ENCODE data around the gene PLPP3. TPM values are rescaled to one million over a fixed set of nuclear protein-coding genes. Genes with fewer than 3 reads are reported as not detected.
"Not testable (repeated sequence)": the region's sequence is repeated elsewhere in the genome, so short reads cannot be mapped to it uniquely, and the experiment has no call there.

PLPP3 gene
- total RNA-seq (not detected), polyA plus RNA-seq (not detected), total RNA-seq (0 to 0.25 (median 0) reads per million in 6 experiments)

- peak within 1 kb of the TSS in 9 of 10 donors; percentile 40 to 88 (median 64) for H3K4me3 Mint-ChIP-seq
- no peak for DNase-seq
- ATAC-seq, result no peak
- no peaks in the 10 kb centered on the region for H3K9me3 Mint-ChIP-seq
- H3K4me1 Mint-ChIP-seq, result peaks cover 4 to 27% (median 7%) of the 10 kb centered on the region in 4 donors
- POLR2A ChIA-PET, result no interaction called here
- H3K27ac Mint-ChIP-seq, result no peak within 1 kb of the TSS
- H3K36me3 Mint-ChIP-seq, result no peaks in the 10 kb centered on the region
- peaks cover 20 to 44% (median 37%) of the 10 kb centered on the region in 5 donors for H3K27me3 Mint-ChIP-seq
Observed at GRCh38 chr1:56578963-56579875, at the start of gene PLPP3. Gene PLPP3, minus strand, starts transcription at chr1:56579563. Its CDS starts 547 bp downstream, at chr1:56579016.

- no peaks in the 10 kb centered on the region for H3K4me1 Mint-ChIP-seq
Observed at GRCh38 chr1:56627636-56628039, 48.3 kb upstream of the PLPP3 start.

DNA sequence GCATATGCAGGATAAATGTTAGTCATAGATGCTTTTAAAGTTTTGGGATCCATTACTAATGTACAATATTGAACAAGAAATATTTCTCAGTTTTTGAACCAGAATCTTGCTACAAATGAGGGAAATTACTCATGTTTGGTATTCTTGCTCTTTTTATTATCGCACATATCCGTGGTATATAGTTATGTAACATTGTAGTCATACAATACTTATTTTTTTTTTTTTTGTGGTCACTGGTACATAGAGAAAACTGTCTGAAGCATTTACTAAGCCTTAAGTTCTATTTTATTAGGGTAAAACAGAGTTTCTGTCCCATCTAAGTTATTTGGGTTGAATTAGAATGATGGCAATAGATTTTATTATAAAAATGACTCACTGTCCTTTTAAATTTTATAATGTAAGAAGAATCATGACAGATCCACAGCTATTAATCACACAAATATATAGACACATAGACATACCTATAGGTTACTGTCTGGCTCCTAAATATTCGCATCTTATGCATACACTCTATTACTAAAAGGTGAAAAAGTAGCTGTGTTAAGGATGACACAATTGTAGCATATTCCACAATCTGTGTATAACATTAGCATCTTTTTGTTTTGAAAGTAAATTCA lies 47.8 kb upstream of the PLPP3 start:
- Mint-ChIP-seq H3K27ac (no peak overlapping the region), H3K27me3 (peaks cover 0 to 16% (median 4%) of the 10 kb centered on the region in 5 donors), H3K4me3 (no peak overlapping the region), H3K4me1 (no peaks in the 10 kb centered on the region), H3K9me3 (peaks cover 0 to 6% (median 0%) of the 10 kb centered on the region in 9 donors), H3K36me3 (no peaks in the 10 kb centered on the region)
- DNase-seq, result no peak
- no peak for ATAC-seq
- POLR2A ChIA-PET, result no interaction called here

More at GRCh38 chr1:56627636-56628039, 48.3 kb upstream of the PLPP3 start:
- Mint-ChIP-seq H3K9me3 (peaks cover 0 to 6% (median 0%) of the 10 kb centered on the region in 9 donors), H3K36me3 (no peaks in the 10 kb centered on the region), H3K27me3 (peaks cover 0 to 16% (median 6%) of the 10 kb centered on the region in 5 donors), H3K4me3 (no peak overlapping the region), H3K27ac (no peak overlapping the region)
- DNase-seq (no peak), ATAC-seq (no peak)
- POLR2A ChIA-PET, result no interaction called here

GRCh38 chr1:56626546-56626945 lies 47.2 kb upstream of the PLPP3 start:
- no peak for ATAC-seq
- H3K36me3 Mint-ChIP-seq, result no peaks in the 10 kb centered on the region
- POLR2A ChIA-PET, result no interaction called here
- H3K4me3 Mint-ChIP-seq, result no peak overlapping the region
- no peak overlapping the region for H3K27ac Mint-ChIP-seq
- H3K4me1 Mint-ChIP-seq, result no peaks in the 10 kb centered on the region
- no peak for DNase-seq
- H3K27me3 Mint-ChIP-seq, result peaks cover 0 to 19% (median 4%) of the 10 kb centered on the region in 5 donors
- H3K9me3 Mint-ChIP-seq, result peaks cover 0 to 6% (median 0%) of the 10 kb centered on the region in 9 donors

- ATAC-seq, result no peak
- POLR2A ChIA-PET, result no interaction called here
Observed at GRCh38 chr1:56625819-56626440, 46.6 kb upstream of the PLPP3 start.

DNA sequence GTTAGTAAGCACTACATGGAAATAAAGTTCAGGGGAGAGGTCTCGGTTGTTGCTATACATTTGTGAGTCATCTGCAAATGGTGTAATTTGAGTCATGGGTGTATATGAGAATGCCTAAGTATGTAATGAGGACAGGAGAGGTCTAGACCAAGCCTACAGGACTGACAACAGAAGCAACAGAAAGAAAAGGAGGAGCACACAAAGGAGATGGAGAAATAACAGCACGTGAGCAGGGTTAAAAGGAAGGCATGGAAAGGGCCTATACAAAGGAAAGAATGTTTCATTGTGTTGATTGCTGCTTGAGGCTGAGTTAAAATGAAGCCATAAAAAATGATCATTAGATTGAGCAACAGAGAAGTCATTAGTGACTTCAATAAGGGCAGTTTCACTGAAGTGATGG lies 37.8 kb upstream of the PLPP3 start:
- Mint-ChIP-seq H3K9me3 (peaks cover 0 to 29% (median 8%) of the 10 kb centered on the region in 9 donors), H3K4me3 (no peak overlapping the region), H3K27me3 (peaks cover 2 to 21% (median 11%) of the 10 kb centered on the region in 5 donors), H3K4me1 (no peaks in the 10 kb centered on the region), H3K27ac (no peak overlapping the region), H3K36me3 (no peaks in the 10 kb centered on the region)
- ATAC-seq (no peak), DNase-seq (no peak)
- POLR2A ChIA-PET, result no interaction called here

More at GRCh38 chr1:56625819-56626440, 46.6 kb upstream of the PLPP3 start:
- Mint-ChIP-seq H3K4me3 (no peak overlapping the region), H3K27ac (no peak overlapping the region), H3K4me1 (no peaks in the 10 kb centered on the region), H3K9me3 (peaks cover 0 to 6% (median 0%) of the 10 kb centered on the region in 9 donors), H3K27me3 (peaks cover 0 to 19% (median 4%) of the 10 kb centered on the region in 5 donors), H3K36me3 (no peaks in the 10 kb centered on the region)
- no peak for DNase-seq

GRCh38 chr1:56610770-56611169 lies 31.4 kb upstream of the PLPP3 start:
- H3K36me3 Mint-ChIP-seq, H3K4me1 Mint-ChIP-seq, H3K4me3 Mint-ChIP-seq, H3K27ac Mint-ChIP-seq, ATAC-seq, DNase-seq, POLR2A ChIA-PET: not testable (repeated sequence)
- H3K9me3 Mint-ChIP-seq, result peaks cover 1 to 38% (median 9%) of the 10 kb centered on the region in 9 donors
- H3K27me3 Mint-ChIP-seq, result peaks cover 0 to 20% (median 7%) of the 10 kb centered on the region in 5 donors

DNA sequence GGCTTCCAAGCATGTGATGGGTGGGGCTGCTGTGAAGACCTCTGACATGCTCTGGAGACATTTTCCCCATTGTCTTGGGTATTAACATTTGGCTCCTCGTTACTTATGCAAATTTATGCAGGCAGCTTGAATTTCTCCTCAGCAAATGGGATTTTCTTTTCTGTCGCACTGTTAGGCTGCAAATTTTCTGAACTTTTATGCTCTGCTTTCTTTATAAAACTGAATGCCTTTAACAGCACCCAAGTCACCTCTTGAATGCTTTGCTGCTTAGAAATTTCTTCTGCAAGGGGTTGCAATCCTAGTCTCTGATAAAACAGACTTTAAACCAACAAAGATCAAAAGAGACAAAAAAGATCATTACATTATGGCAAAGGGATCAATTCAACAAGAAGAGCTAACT lies 30.7 kb upstream of the PLPP3 start:
- H3K36me3 Mint-ChIP-seq, ATAC-seq, H3K4me1 Mint-ChIP-seq, POLR2A ChIA-PET, H3K4me3 Mint-ChIP-seq, H3K27ac Mint-ChIP-seq, DNase-seq: not testable (repeated sequence)
- peaks cover 2 to 38% (median 12%) of the 10 kb centered on the region in 9 donors for H3K9me3 Mint-ChIP-seq
- H3K27me3 Mint-ChIP-seq, result peaks cover 0 to 22% (median 8%) of the 10 kb centered on the region in 5 donors

- H3K4me1 Mint-ChIP-seq, DNase-seq, ATAC-seq, H3K27me3 Mint-ChIP-seq, H3K27ac Mint-ChIP-seq, POLR2A ChIA-PET, H3K4me3 Mint-ChIP-seq, H3K36me3 Mint-ChIP-seq: not testable (repeated sequence)
- H3K9me3 Mint-ChIP-seq, result peaks cover 0 to 15% (median 4%) of the 10 kb centered on the region in 9 donors
Observed at GRCh38 chr1:56595397-56596191, 16.2 kb upstream of the PLPP3 start.

- no peak for DNase-seq
- ATAC-seq, result no peak
- H3K4me3 Mint-ChIP-seq, result no peak overlapping the region
Observed at GRCh38 chr1:56591909-56592308, 12.5 kb upstream of the PLPP3 start.

DNA sequence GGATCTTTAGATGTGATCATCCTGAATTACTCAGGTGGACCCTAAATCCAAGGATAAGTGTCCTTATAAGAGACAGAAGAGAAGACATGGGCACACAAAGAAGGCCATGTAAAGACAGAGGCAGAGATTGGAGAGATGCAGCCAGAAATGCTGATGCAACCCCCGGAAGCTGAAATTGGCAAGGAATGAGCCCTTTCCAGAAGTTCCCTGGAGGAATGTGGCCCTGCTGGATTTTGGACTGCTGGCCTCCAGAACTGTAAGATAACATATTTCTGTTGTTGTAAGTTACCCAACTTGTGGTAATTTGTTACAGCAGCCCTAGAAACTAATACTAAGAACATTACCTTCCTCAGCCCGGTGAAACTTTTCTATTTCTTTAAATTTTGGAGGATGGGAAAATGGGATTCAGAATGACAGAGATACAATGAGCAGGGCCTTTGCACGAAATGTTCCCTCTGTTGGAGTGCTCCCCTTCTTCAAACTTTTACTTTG lies 11.2 kb upstream of the PLPP3 start:
- Mint-ChIP-seq H3K27ac (no peak overlapping the region), H3K27me3 (peaks cover 0 to 3% (median 0%) of the 10 kb centered on the region in 5 donors), H3K4me3 (no peak overlapping the region), H3K36me3 (no peaks in the 10 kb centered on the region), H3K9me3 (peaks cover 0 to 6% (median 2%) of the 10 kb centered on the region in 9 donors), H3K4me1 (no peaks in the 10 kb centered on the region)
- POLR2A ChIA-PET, result no interaction called here
- DNase-seq, result no peak
- no peak for ATAC-seq

More at GRCh38 chr1:56591909-56592308, 12.5 kb upstream of the PLPP3 start:
- POLR2A ChIA-PET, result no interaction called here
- Mint-ChIP-seq H3K27me3 (peaks cover 0 to 3% (median 0%) of the 10 kb centered on the region in 5 donors), H3K27ac (no peak overlapping the region), H3K4me1 (no peaks in the 10 kb centered on the region), H3K36me3 (no peaks in the 10 kb centered on the region), H3K9me3 (peaks cover 0 to 12% (median 4%) of the 10 kb centered on the region in 9 donors)

DNA sequence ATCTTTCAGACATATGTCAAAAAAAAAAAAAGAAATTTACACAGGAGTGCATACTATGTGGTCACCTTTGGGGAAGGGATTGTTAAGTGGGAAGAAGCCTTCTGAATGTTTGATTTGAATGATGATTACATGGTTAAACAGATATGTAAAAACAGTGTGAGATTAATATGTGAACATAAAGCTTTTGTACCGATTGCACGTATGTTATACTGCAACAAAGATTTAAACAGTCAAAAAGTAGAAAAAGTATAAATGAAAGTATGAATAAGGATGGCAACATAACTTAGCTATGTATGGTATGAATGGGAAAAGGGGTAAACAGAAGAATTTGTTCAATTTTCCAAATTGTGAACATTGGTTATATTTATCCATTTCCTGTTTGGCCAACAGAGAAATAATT lies 10.0 kb upstream of the PLPP3 start:
- Mint-ChIP-seq H3K4me3 (no peak overlapping the region), H3K27me3 (peaks cover 0 to 3% (median 0%) of the 10 kb centered on the region in 5 donors), H3K9me3 (peaks cover 0 to 6% (median 2%) of the 10 kb centered on the region in 9 donors), H3K27ac (no peak overlapping the region), H3K36me3 (no peaks in the 10 kb centered on the region), H3K4me1 (no peaks in the 10 kb centered on the region)
- no peak for ATAC-seq
- DNase-seq, result no peak
- POLR2A ChIA-PET, result no interaction called here
